Measurements from ENCODE around the gene CABLES1. TPM values are rescaled to one million over a fixed set of nuclear protein-coding genes. Genes with fewer than 3 reads are reported as not detected.

Gene CABLES1
- total RNA-seq, 4 donors from 2014 or later = 6.6 to 28.5 (median 19.5) TPM

DNA sequence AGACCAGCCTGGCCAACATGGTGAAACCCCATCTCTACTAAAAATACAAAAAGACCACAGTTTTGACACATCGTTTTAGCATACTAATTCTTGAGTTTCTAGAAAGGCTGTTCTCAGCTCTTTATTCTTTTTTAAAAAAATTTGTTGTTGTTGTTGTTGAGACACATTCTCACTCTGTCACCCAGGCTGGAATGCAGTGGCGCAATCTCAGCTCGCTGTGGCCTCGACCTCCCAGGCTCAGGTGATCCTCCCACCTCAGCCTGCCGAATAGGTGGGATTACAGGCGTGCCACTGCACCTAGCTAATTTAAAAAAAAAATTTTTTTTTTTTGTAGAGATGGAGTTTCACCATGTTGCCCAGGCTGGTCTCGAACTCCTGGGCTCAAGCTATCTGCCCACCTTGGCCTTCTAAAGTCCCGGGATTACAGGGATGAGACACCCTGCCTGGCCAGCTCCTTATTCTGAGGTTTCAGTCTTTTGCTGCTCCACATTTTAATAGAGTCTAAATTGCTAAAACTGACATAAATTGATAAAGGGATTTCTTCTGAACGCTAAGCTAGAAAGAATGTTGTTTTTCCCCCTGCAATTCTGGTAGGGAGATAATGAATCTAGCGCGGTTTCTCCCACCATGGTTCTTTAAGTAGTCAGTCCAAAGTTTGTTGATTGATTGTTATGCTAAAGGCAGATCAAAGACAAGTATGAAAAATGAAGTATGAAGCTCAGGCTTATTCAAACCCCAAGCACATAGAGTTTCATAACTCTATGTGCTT lies 32.6 kb upstream of the CABLES1 start:
- DNase-seq = no peak
- Histone ChIP-seq H3K36me3 (no peaks in the 10 kb centered on the region), H3K27ac (peak overlapping the region in 3 of 4 donors; percentile 28 to 79 (median 70)), H3K4me3 (peak overlapping the region in 1 of 4 donors; percentile 11), H3K9me3 (no peaks in the 10 kb centered on the region), H3K27me3 (no peaks in the 10 kb centered on the region), H3K4me1 (peaks cover 0 to 20% (median 3%) of the 10 kb centered on the region in 4 donors)
- TF ChIP-seq, protein P1, sequence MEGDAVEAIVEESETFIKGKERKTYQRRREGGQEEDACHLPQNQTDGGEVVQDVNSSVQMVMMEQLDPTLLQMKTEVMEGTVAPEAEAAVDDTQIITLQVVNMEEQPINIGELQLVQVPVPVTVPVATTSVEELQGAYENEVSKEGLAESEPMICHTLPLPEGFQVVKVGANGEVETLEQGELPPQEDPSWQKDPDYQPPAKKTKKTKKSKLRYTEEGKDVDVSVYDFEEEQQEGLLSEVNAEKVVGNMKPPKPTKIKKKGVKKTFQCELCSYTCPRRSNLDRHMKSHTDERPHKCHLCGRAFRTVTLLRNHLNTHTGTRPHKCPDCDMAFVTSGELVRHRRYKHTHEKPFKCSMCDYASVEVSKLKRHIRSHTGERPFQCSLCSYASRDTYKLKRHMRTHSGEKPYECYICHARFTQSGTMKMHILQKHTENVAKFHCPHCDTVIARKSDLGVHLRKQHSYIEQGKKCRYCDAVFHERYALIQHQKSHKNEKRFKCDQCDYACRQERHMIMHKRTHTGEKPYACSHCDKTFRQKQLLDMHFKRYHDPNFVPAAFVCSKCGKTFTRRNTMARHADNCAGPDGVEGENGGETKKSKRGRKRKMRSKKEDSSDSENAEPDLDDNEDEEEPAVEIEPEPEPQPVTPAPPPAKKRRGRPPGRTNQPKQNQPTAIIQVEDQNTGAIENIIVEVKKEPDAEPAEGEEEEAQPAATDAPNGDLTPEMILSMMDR (IDR thresholded peaks at IDR 0.05) = no peak
- TF ChIP-seq POLR2A (IDR thresholded peaks at IDR 0.05) = no peak

DNA sequence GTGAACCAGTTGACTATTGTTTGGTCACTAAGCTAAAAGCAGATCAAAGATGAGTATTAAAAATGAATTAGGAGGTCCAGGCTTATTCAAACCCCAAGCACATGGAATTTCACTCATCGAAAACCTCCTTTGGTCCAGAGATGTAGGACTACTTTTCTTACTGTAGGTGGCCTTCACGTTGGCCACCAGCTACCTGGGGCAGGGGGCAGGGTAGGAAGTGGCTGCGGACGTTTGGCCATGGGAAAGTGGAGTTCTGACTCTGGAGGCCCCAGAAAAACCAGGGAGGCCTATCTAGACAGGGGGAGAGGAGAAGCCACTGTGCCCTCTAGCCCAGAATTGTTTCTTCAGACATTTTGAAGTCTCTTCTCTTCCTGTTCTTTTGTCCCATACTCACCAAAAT lies 31.8 kb upstream of the CABLES1 start:
- Histone ChIP-seq H3K4me3 (no peak overlapping the region), H3K36me3 (no peaks in the 10 kb centered on the region), H3K27me3 (no peaks in the 10 kb centered on the region), H3K9me3 (no peaks in the 10 kb centered on the region), H3K4me1 (peaks cover 0 to 19% (median 3%) of the 10 kb centered on the region in 4 donors), H3K27ac (no peak overlapping the region)
- no peak for DNase-seq
- TF ChIP-seq, protein P1 (IDR thresholded peaks at IDR 0.05) = no peak
- TF ChIP-seq POLR2A (IDR thresholded peaks at IDR 0.05) = no peak

DNA sequence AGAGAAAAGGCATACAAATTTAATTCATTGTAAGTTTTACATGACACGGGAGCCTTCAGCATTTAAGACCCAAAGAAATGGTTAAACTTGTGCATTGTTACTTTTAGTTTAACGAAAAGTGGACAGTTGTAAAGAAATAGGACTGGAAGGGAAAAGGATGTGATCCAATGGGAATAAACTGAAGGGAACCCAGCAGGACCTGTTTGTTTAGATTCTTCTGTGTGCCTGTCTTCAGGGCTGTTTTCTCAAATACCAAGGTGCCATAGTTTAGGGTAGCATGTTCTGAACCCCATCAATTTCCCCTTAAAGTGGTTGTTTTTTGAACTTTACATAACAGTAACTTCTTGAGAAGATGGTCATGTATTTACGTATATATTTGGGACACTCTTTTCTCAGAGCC lies 30.3 kb upstream of the CABLES1 start:
- DNase-seq = no peak
- Histone ChIP-seq H3K27ac (no peak overlapping the region), H3K4me3 (no peak overlapping the region), H3K36me3 (no peaks in the 10 kb centered on the region), H3K9me3 (no peaks in the 10 kb centered on the region), H3K27me3 (no peaks in the 10 kb centered on the region), H3K4me1 (peaks cover 0 to 10% (median 0%) of the 10 kb centered on the region in 4 donors)
- TF ChIP-seq, protein P1 (IDR thresholded peaks at IDR 0.05) = no peak
- no peak for TF ChIP-seq POLR2A (IDR thresholded peaks at IDR 0.05)

DNA sequence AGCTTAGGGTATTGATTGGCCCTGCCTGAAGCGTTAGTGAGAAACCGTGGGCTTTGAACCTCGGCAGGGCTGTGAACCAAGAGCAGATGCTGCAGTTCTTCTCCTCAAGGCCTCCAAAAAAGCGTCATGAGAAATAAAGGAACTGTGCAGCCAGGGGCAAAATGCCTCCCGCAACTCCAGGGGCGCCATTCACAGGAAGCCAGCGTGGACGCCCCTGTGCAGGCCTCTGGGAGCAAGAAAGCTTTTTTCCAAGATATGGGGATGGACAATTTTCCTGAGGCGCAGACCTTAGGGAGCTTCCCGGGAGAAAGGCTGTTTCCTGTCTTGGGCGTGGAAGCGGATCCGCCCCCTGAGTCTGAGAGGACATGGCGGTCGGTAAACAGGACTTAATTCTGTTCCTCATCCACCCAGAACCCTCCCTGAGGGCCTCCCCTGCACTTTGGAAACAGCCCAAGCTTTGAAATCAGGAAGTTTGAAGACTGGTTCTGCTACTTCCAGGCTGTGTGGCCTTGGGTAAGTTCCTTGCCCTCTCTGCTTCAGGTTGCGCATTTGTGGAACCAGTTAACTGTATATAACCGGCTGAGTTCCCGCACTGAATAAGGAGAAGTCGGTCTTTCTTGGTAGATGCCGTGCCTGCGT lies 29.6 kb upstream of the CABLES1 start:
- DNase-seq = peak in 1 of 3 donors; percentile 62

DNA sequence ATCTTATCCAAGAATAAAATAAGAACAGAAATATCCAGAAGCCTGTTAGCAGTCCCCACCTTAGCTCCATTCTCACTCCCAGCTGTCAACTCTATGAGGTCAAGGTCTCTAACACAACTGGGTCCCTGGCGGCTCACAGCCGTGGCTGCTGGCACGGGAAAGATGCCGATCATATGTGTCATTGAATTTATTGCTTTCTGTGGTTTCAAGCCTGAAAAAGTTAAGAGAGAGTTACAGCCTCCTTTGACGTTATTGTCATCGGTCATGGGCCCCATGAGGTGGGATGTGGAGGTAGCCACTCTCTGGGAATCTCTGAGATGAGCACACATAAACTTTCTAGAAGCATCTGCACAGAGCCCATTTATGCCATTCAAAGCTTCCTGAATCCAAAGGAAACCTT lies 28.7 kb upstream of the CABLES1 start:
- Histone ChIP-seq H3K27ac (no peak overlapping the region), H3K27me3 (no peaks in the 10 kb centered on the region), H3K36me3 (no peaks in the 10 kb centered on the region), H3K9me3 (no peaks in the 10 kb centered on the region), H3K4me3 (no peak overlapping the region), H3K4me1 (peaks cover 0 to 10% (median 0%) of the 10 kb centered on the region in 4 donors)
- no peak for TF ChIP-seq POLR2A (IDR thresholded peaks at IDR 0.05)
- TF ChIP-seq, protein P1 (IDR thresholded peaks at IDR 0.05) = peak in 3 of 6 experiments; percentile 17 to 37 (median 35)
- peak in 2 of 3 donors; percentile 64 to 82 for DNase-seq

More for the DNA sequence above, 29.6 kb upstream of the CABLES1 start:
- H3K27ac ChIP-seq = peak overlapping the region in 1 of 4 donors; percentile 1
- TF ChIP-seq POLR2A (IDR thresholded peaks at IDR 0.05) = no peak
- TF ChIP-seq, protein P1 (IDR thresholded peaks at IDR 0.05) = no peak
- no peaks in the 10 kb centered on the region for H3K27me3 ChIP-seq
- no peaks in the 10 kb centered on the region for H3K36me3 ChIP-seq
- H3K4me3 ChIP-seq = no peak overlapping the region
- H3K4me1 ChIP-seq = peaks cover 0 to 10% (median 0%) of the 10 kb centered on the region in 4 donors
- no peaks in the 10 kb centered on the region for H3K9me3 ChIP-seq

All from Peyer's patch (tissue), 4 donors.